Keratinocyte (primary cell): ENCODE measurements around the gene ABCG4. TPM values are rescaled to one million over a fixed set of nuclear protein-coding genes. Genes with fewer than 3 reads are reported as not detected.

Experiments used
- DNase-seq: peaks from one replicate; pipeline ENCODE4 v3.0.0-alpha.2; 2011; ENCODE audit warnings: low read depth, missing footprints, low spot score
- FAIRE-seq: peaks from 2 replicates; lab custom pipeline; 2011; peaks lifted over from hg19 to GRCh38; lab: Jason Lieb, UNC
- H2AFZ ChIP-seq: 2 replicates; pipeline ENCODE4 v1.6.0; 2012; ENCODE audit warnings: low read length, control low read depth, inconsistent platforms; ENCODE audit not compliant: control insufficient read depth
- H3K27ac ChIP-seq: 2 replicates; pipeline ENCODE4 v1.5.1; 2011; ENCODE audit warnings: low read length; ENCODE audit not compliant: control insufficient read depth, insufficient read depth
- H3K27me3 ChIP-seq: 3 replicates; pipeline ENCODE4 v1.6.0; 2011; ENCODE audit warnings: low read length; ENCODE audit not compliant: control insufficient read depth, insufficient read depth; ENCODE audit errors: extremely low read depth
- H3K36me3 ChIP-seq, 2 experiments: 2 replicates in 1 of 2; 3 replicates in 1 of 2; pipeline ENCODE4 v1.5.1; 2011; ENCODE audit warnings: low read length in 2 of 2, mild to moderate bottlenecking in 1 of 2; ENCODE audit not compliant: control insufficient read depth in 2 of 2, insufficient read depth in 2 of 2; ENCODE audit errors: extremely low read depth in 1 of 2
- H3K4me1 ChIP-seq: 3 replicates; pipeline ENCODE4 v1.5.1; 2011; ENCODE audit warnings: low read length; ENCODE audit not compliant: control insufficient read depth, insufficient read depth; ENCODE audit errors: extremely low read depth
- H3K4me2 ChIP-seq: 3 replicates; pipeline ENCODE4 v1.6.0; 2011; ENCODE audit warnings: low read depth, low read length; ENCODE audit not compliant: control insufficient read depth, insufficient read depth; ENCODE audit errors: extremely low read depth
- H3K4me3 ChIP-seq, 3 experiments: fragments of 200-600 bp in 1 of 3; sonication (generic) in 1 of 3; 2 replicates in 2 of 3; 3 replicates in 1 of 3; pipeline ENCODE4 v1.5.1; 2011 to 2016; ENCODE audit warnings: low read length in 3 of 3, mild to moderate bottlenecking in 3 of 3, control low read depth in 2 of 3, inconsistent platforms in 1 of 3, low read depth in 1 of 3, mixed read lengths in 1 of 3, mixed run types in 1 of 3, moderate library complexity in 1 of 3; ENCODE audit not compliant: control insufficient read depth in 2 of 3, insufficient read depth in 2 of 3; ENCODE audit errors: extremely low read depth in 1 of 3
- H3K79me2 ChIP-seq: 2 replicates; pipeline ENCODE4 v1.6.0; 2012; ENCODE audit warnings: low read length; ENCODE audit not compliant: control insufficient read depth, insufficient read depth
- H3K9ac ChIP-seq: 3 replicates; pipeline ENCODE4 v1.6.0; 2011; ENCODE audit warnings: low read length; ENCODE audit not compliant: control insufficient read depth, insufficient read depth; ENCODE audit errors: extremely low read depth
- H3K9me1 ChIP-seq: 3 replicates; pipeline ENCODE4 v1.6.0; 2011; ENCODE audit warnings: low read length; ENCODE audit not compliant: control insufficient read depth, insufficient read depth; ENCODE audit errors: extremely low read depth
- H3K9me3 ChIP-seq: 2 replicates; pipeline ENCODE4 v1.5.1; 2012; ENCODE audit warnings: low read depth, low read length; ENCODE audit not compliant: control insufficient read depth
- H4K20me1 ChIP-seq: 3 replicates; pipeline ENCODE4 v1.6.0; 2011; ENCODE audit warnings: low read length; ENCODE audit not compliant: control insufficient read depth, insufficient read depth; ENCODE audit errors: extremely low read depth
- EZH2 ChIP-seq: IDR thresholded peaks from one replicate; pipeline ENCODE4 v1.6.1; 2012; ENCODE audit warnings: inconsistent platforms, mild to moderate bottlenecking, low read length, moderate library complexity
- dilution Hi-C: fragments of 300-500 bp; cut with MboI; formaldehyde crosslinking; loops from one replicate; pipeline ENCODE4 v1.7.0; 2020; ENCODE audit warnings: low sequenced_read_pairs; ENCODE audit not compliant: extremely low pct_ligation_motif_present
- polyA plus RNA-seq, 5 experiments: library from polyadenylated mRNA; depleted of rRNA in 3 of 5; stranded (reverse) in 3 of 5; stranded (forward) in 1 of 5; unstranded in 1 of 5; fragments of >200 nt; gene quantifications; 1 replicate in 1 of 5; 2 replicates in 3 of 5; 3 replicates in 1 of 5; pipeline versions ENCODE4 v1.2.1 to v1.2.3, GENCODE V29; 2011 to 2012; ENCODE audit warnings: missing spikeins in 2 of 5, low read depth in 1 of 5, low replicate concordance in 1 of 5
- TF ChIP-seq, protein P1 (sequence below), 3 experiments: IDR thresholded peaks in 1 of 3; conservative IDR thresholded peaks in 1 of 3; optimal IDR thresholded peaks in 1 of 3; 2 replicates in 2 of 3; 3 replicates in 1 of 3; pipeline versions ENCODE3 to v1.5.1; 2011; ENCODE audit warnings: low read length in 3 of 3, mild to moderate bottlenecking in 3 of 3, moderate library complexity in 2 of 3, control low read depth in 1 of 3, inconsistent platforms in 1 of 3; ENCODE audit not compliant: insufficient read depth in 2 of 3; ENCODE audit errors: extremely low read depth in 1 of 3

ABCG4 gene
- polyA plus RNA-seq, 1 donor (not counting 4 experiments of a cell fraction or from before 2014, with no cell fraction given), result 0.14 TPM

DNA sequence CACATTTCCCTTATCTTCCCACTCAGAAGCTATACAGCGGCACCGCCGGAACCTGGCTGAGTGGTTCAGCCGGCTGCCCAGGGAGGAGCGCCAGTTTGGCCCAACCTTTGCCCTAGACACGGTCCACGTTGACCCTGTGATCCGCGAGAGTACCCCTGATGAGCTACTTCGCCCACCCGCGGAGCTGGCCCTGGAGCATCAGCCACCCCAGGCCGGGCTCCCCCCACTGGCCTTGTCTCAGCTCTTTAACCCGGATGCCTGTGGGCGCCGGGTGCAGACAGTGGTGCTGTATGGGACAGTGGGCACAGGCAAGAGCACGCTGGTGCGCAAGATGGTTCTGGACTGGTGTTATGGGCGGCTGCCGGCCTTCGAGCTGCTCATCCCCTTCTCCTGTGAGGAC is 24.6 kb downstream of the ABCG4 start:
- Histone ChIP-seq H4K20me1 (no peaks in the 10 kb centered on the region), H2AFZ (no peak overlapping the region), H3K9me3 (no peaks in the 10 kb centered on the region), H3K4me2 (no peak overlapping the region), H3K4me3 (no peak overlapping the region), H3K27me3 (no peaks in the 10 kb centered on the region), H3K79me2 (no peaks in the 10 kb centered on the region), H3K9ac (no peak overlapping the region), H3K4me1 (peaks cover 10% of the 10 kb centered on the region), H3K9me1 (no peaks in the 10 kb centered on the region), H3K36me3 (peaks cover 0 to 10% of the 10 kb centered on the region in 2 experiments), H3K27ac (no peak overlapping the region)
- no peak for FAIRE-seq
- dilution Hi-C loops, result no loop called here
- TF ChIP-seq, protein P1, sequence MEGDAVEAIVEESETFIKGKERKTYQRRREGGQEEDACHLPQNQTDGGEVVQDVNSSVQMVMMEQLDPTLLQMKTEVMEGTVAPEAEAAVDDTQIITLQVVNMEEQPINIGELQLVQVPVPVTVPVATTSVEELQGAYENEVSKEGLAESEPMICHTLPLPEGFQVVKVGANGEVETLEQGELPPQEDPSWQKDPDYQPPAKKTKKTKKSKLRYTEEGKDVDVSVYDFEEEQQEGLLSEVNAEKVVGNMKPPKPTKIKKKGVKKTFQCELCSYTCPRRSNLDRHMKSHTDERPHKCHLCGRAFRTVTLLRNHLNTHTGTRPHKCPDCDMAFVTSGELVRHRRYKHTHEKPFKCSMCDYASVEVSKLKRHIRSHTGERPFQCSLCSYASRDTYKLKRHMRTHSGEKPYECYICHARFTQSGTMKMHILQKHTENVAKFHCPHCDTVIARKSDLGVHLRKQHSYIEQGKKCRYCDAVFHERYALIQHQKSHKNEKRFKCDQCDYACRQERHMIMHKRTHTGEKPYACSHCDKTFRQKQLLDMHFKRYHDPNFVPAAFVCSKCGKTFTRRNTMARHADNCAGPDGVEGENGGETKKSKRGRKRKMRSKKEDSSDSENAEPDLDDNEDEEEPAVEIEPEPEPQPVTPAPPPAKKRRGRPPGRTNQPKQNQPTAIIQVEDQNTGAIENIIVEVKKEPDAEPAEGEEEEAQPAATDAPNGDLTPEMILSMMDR (optimal IDR thresholded peaks at IDR 0.05 in 1 of 3, IDR thresholded peaks at IDR 0.05 in 1 of 3, conservative IDR thresholded peaks at IDR 0.05 in 1 of 3; ENCODE audit: extremely low read depth in 1 of 3, insufficient read depth in 2 of 3, low read length in 3 of 3), result no peak
- DNase-seq, result no peak

DNA sequence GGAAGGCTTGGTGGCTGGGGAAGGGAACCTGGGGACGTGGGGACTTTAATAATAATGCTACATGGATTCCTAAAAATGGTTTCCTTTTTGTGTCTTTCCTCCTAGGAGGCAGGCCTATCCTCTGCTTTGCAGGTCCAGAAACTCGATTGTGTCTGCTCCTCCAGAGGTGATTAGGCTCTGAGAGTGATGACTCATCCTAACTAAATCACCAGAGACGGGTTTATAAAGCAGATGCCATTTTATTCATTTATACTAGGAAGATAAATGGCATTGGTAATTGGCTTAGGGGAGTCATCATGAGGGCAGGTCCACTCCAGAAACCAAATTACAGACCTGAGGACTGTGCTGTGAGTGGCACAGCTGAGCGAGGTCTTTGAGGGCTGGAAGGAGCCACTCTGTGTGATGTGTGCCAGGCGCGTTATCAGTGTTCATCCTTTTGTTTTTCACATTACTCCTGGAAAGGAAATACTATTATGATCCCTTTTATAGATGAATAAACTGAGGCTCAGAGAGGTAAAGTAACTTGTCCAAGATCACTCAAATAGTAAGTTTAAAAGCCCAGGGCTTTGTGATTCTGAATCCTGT is 26.7 kb downstream of the ABCG4 start:
- FAIRE-seq (no peak), DNase-seq (no peak)
- Histone ChIP-seq H3K36me3 (peaks cover 0 to 10% of the 10 kb centered on the region in 2 experiments), H3K27me3 (no peaks in the 10 kb centered on the region), H3K9me3 (no peaks in the 10 kb centered on the region), H3K9me1 (no peaks in the 10 kb centered on the region), H3K27ac (no peak overlapping the region), H3K4me3 (no peak overlapping the region), H3K4me2 (no peak overlapping the region), H4K20me1 (no peaks in the 10 kb centered on the region), H2AFZ (no peak overlapping the region), H3K4me1 (peaks cover 5% of the 10 kb centered on the region), H3K9ac (no peak overlapping the region), H3K79me2 (no peaks in the 10 kb centered on the region)
- no peak for TF ChIP-seq EZH2
- TF ChIP-seq, protein P1 (optimal IDR thresholded peaks at IDR 0.05 in 1 of 3, IDR thresholded peaks at IDR 0.05 in 1 of 3, conservative IDR thresholded peaks at IDR 0.05 in 1 of 3; ENCODE audit: extremely low read depth in 1 of 3, insufficient read depth in 2 of 3, low read length in 3 of 3), result no peak
- dilution Hi-C loops, result no loop called here
